Measurements from ENCODE around the gene KRT78.

Gene KRT78

DNA sequence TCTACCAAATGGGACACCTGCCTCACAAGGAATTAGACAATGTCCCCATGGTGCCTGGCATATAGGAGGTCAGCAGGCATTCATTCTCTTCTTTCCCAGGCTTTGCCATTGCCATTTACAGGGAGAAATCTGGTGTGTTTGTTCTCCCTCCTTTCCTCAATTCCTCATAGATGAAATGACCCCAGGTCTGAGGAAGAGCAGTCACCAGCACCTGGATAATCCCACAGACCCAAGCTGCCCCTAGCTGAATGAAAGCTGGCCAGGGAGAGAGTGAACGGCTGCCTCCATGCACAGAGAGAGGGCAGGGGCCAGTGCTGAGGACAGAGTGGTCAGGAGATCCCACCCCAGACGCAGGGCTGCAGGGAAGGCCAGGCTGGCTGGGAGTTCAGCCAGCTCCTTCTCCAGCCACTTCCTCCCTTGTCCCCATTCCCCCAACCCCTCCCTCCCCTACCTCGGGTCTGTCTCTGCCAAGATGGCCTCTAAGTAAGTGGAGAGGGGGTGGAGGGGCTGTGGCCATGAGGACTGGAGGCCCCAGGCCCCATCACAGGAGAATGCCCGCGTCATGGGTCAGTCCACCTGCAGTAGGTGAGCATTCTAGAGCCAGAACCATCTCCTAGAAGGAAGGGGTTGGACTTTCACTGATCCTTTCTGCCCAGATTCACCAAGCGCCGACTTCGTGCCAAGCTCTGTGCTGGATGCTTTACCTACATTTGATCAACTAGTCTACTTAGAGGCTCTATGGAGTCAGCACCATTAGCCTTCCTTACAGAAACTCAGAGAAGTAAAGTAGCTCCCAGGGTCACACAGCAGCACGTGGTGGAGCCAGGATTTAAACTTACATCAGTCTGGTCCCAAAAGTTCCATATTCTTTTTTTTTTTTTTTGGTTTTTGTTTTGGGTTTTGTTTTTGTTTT lies 32.9 kb downstream of the KRT78 start:
- DNase-seq (ENCODE audit: low read depth, low spot score) = no peak
- no peak overlapping the region for H3K4me3 ChIP-seq (ENCODE audit: low read length)

GRCh38 chr12:52815161-52815560 lies 33.6 kb downstream of the KRT78 start:
- no peak for DNase-seq (ENCODE audit: low read depth, low spot score)
- H3K4me3 ChIP-seq (ENCODE audit: low read length) = no peak overlapping the region

GRCh38 chr12:52814710-52815155 lies 34.1 kb downstream of the KRT78 start:
- no peak for DNase-seq (ENCODE audit: low read depth, low spot score)
- no peak overlapping the region for H3K4me3 ChIP-seq (ENCODE audit: low read length)

- no peak for DNase-seq (ENCODE audit: low read depth, low spot score)
- H3K4me3 ChIP-seq (ENCODE audit: low read length) = no peak within 1 kb of the TSS
These were observed 34.7 kb downstream of the KRT78 start, which contains the start of gene KRT4 for GRCh38 chr12:52813885-52814709. TSS of gene KRT4 (minus strand) at chr12:52814116. CDS start at chr12:52814058, 58 bp downstream.

DNA sequence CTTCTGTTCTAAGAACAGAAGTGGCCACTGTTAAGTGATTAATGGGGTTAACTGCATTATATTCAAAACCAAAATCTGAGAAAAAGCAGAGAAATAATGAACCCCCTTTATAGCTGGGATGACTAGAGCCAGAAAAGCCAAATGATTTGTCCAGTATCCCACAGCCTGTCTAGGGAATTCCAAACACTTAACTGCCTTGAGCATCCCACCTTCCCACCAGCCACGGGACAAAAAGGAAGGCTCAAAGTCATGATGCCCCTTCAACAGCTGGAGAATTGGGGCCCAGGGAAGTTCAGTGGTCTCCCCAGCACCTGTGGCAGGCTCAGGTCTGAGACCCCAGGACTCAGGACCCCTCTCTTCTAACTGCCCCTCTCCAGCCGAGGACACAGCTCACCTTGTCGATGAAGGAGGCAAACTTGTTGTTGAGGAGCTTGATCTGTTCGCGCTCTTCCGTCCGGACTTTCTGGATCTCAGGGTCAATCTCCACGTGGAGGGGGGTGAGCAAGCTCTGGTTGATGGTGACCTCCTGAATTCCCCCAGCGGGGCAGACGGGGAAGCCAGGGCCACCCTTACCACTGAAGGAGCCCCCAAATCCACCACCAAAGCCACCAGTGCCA lies 35.5 kb downstream of the KRT78 start:
- DNase-seq (ENCODE audit: low read depth, low spot score) = no peak
- no peak overlapping the region for H3K4me3 ChIP-seq (ENCODE audit: low read length)

DNA sequence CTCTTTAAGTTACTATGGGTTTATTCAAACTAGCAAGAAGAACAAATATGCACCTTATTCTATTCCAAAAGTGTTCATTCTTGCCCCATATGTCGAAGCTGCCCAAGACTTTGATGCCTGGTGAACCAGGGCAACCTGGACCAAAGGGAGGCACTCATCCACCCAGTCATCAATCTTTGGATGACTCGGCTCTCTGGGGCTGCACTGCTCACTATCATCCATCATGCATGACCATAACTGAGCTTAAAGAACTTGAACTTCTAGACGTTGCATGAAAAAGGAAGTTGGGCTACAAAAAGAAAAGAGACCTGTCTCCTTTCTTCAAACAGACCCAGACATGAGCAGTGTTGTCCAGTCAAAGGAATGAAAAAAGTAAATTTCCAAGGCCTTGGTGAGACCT lies 36.0 kb downstream of the KRT78 start:
- no peak for DNase-seq (ENCODE audit: low read depth, low spot score)

GRCh38 chr12:52812073-52812400 lies 36.8 kb downstream of the KRT78 start:
- no peak overlapping the region for H3K4me3 ChIP-seq (ENCODE audit: low read length)

More for the DNA sequence above, 36.0 kb downstream of the KRT78 start:
- no peak overlapping the region for H3K4me3 ChIP-seq (ENCODE audit: low read length)

DNA sequence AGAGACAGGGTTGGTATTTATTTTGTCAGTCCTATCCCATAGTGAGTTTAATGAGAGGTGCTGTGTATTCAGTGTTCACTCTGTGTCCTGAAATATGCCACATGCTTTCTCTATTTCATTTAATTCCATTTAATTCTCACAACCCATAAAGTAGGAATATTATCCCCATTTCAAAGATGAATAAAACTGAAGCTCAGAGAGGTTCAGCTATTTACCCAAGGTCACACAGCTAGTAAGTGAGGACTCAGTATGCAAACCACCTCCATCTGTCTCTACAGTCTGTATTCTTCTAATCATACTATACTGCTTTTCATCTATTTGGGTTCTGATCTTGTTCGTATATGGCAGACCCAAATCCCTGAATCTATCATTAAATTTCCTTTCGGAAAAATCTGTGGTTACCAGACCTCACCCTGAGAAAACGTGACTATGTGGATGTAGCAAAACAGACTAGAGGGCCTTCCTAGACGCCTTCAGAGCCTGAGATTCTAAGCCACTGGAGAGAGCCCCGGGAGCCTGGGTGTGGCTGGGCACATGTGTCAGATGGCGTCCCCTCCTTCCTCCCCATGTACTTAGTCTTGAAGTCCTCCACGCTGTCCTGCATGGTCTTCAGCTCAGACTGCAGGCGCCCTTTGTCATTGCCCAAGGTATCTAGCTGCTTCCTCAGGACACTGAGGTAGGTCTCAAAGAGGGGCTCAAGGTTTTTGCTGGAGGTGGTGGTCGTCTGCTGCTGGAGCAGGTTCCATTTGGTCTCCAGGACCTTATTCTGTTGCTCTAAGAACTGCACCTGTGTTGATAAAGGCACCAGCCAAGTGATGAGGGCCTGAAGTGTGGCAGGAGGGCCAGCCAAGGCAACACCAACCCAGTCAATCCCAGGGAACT lies 37.4 kb downstream of the KRT78 start:
- DNase-seq (ENCODE audit: low read depth, low spot score) = no peak
- no peak overlapping the region for H3K4me3 ChIP-seq (ENCODE audit: low read length)

More at GRCh38 chr12:52812073-52812400, 36.8 kb downstream of the KRT78 start:
- no peak for DNase-seq (ENCODE audit: low read depth, low spot score)

GRCh38 chr12:52810554-52810953 lies 38.2 kb downstream of the KRT78 start:
- DNase-seq (ENCODE audit: low read depth, low spot score) = no peak
- H3K4me3 ChIP-seq (ENCODE audit: low read length) = no peak overlapping the region

- no peak overlapping the region for H3K4me3 ChIP-seq (ENCODE audit: low read length)
- no peak for DNase-seq (ENCODE audit: low read depth, low spot score)
These were observed 39.6 kb downstream of the KRT78 start for GRCh38 chr12:52809166-52809565.

DNA sequence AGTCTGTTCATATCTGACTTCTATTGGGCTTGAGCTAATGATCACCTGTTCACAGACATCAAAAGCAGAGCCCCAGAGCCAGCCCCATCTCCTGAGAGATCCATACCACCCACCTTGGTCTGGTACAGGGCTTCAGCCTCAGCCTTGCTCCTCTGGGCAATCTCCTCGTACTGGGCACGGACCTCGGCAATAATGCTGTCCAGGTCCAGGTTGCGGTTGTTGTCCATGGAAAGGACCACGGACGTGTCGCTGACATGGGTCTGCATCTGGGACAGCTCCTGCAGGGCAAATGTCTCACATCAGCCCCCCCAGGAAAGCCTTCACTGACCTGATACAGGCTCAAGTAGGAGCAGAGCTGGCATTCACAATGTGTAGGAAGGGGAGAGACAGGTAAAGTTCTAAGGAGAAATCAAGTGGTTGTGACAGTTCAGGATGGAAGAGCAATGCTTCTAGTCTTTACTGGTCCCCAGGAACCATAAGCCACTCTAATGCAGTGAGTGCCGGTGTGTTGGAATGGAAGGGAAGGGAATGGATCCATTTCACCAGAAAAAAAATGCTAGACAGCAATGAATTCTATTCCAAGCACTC lies 40.1 kb downstream of the KRT78 start:
- no peak for DNase-seq (ENCODE audit: low read depth, low spot score)

GRCh38 chr12:52807544-52808470 lies 41.0 kb downstream of the KRT78 start:
- H3K4me3 ChIP-seq (ENCODE audit: low read length) = no peak overlapping the region
- DNase-seq (ENCODE audit: low read depth, low spot score) = no peak

More for the DNA sequence above, 40.1 kb downstream of the KRT78 start:
- no peak overlapping the region for H3K4me3 ChIP-seq (ENCODE audit: low read length)

DNA sequence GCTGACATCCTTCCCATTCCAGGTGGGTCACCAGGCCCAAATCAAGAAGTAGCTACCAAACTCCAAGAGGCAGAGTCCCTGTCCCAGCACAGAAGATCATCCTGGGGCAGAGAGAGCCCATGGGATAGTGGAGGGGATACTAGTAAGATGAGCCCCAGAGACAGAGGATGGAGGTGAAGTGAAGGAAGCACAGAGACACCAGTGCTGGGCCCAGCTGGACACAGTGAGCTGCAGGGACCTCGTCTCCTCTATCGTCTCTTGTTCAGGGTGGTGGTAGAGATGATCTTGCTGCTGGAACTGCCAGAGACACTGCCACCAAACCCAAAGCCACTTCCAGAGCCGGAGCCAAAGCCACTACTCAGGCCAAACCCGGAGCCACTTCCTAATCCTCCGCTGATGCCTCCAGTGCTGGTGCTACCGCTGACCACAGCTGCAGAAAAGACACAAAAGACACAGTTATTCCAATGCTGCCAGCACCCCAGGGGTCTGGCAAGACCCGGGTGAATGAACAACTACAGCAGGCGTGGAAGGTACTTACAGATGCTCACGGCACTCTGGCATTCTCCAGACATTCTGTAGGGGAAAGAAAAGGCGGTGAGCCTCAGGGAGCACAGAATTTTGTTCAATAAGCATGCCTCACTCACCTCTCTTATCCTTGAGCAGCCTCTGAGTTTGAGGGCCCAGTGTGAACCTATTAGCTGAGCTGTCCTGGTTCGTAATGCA lies 41.8 kb downstream of the KRT78 start:
- H3K4me3 ChIP-seq (ENCODE audit: low read length) = no peak overlapping the region
- no peak for DNase-seq (ENCODE audit: low read depth, low spot score)

DNA sequence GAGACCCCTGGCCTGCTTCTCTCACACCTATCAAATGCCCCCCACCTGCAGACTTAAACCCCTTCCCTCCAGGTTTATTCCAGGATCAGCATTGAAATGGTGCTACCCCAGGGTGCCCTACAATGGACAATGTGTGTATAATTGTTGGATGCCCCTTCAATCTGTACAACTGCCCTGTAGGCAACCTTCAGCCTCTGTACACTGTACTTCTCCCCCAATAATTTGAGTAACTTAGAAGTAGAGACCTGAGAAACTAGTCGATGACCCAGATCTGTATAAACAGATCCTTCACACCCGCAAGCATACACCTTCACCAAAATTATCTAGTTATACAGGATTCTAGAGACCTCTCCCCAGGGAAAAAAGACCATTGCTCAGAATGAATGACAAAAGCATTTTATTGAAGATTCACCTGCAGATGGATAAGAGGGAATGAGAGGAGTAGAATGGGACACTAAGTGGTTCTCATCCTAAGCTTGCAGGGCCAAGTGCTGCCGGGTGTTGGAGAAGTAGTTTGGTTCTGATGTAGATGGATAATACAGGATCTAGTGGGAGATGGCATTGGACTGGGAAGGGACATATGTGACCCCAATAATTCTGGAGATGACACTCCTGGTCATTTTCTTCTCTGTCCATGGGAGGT lies 42.5 kb downstream of the KRT78 start:
- DNase-seq (ENCODE audit: low read depth, low spot score) = no peak
- no peak overlapping the region for H3K4me3 ChIP-seq (ENCODE audit: low read length)

GRCh38 chr12:52805739-52806138 lies 43.1 kb downstream of the KRT78 start:
- DNase-seq (ENCODE audit: low read depth, low spot score) = no peak
- H3K4me3 ChIP-seq (ENCODE audit: low read length) = no peak overlapping the region

DNA sequence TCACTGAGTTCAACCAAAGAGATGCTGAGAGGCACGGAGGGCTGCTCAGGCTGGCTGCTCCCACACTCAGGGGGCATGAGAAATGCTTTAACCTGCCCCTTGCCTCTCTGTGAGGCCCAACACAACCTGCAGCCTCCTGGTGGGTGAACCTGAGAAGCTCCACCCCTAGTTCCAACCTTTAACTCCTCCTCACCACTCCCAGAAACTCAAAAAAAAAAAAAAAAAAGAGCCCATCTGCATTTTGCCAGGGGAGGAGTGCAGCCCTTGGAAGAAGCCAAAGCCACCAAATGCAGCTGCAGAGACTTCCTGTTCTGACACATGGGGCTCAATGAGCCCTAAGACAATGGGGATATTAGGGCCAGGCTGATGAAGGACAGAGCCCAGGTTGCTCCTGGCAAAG lies 43.8 kb downstream of the KRT78 start:
- no peak overlapping the region for H3K4me3 ChIP-seq (ENCODE audit: low read length)
- DNase-seq (ENCODE audit: low read depth, low spot score) = peak; percentile 65

All from Jurkat, Clone E6-1 (cell line).